ENCODE results near the gene CYBB. TPM values are rescaled to one million over a fixed set of nuclear protein-coding genes. Genes with fewer than 3 reads are reported as not detected.

CYBB gene
- total and polyA plus RNA-seq, 2 experiments from 2014 or later, result 0.06 TPM; not detected in 1

- ATAC-seq, result no peak
- no peaks in the 10 kb centered on the region for H3K36me3 ChIP-seq (ENCODE audit: insufficient read depth)
- H2AFZ ChIP-seq, result no peak overlapping the region
- Mint-ChIP-seq H3K9me3 (no peaks in the 10 kb centered on the region), H3K27me3 (ENCODE audit: insufficient read depth, low read depth, poor library complexity) (no peaks in the 10 kb centered on the region), H3K36me3 (ENCODE audit: low read depth) (no peaks in the 10 kb centered on the region), H3K27ac (no peak overlapping the region), H3K4me3 (no peak overlapping the region), H3K4me1 (no peaks in the 10 kb centered on the region)
- no peak overlapping the region for H3K27ac ChIP-seq (ENCODE audit: low read depth)
- TF ChIP-seq ZNF462 (CRISPR knock-in tag; IDR thresholded peaks at IDR 0.05), result no peak
- TF ChIP-seq ETS1 (IDR thresholded peaks at IDR 0.05), result no peak
- no peak for TF ChIP-seq JUNB (IDR thresholded peaks at IDR 0.05; ENCODE audit: unreplicated experiment)
- no peak for TF ChIP-seq REST (IDR thresholded peaks at IDR 0.05; ENCODE audit: unreplicated experiment)
- no peaks in the 10 kb centered on the region for H3K27me3 ChIP-seq (ENCODE audit: insufficient read depth)
- H3K9me2 ChIP-seq (ENCODE audit: insufficient read depth), result no peaks in the 10 kb centered on the region
- no peaks in the 10 kb centered on the region for H3K79me2 ChIP-seq (replicated peaks; ENCODE audit: insufficient read depth)
- H3K4me2 ChIP-seq, result no peak overlapping the region
- H4K20me1 ChIP-seq (replicated peaks; ENCODE audit: insufficient read depth), result no peaks in the 10 kb centered on the region
- no peaks in the 10 kb centered on the region for H3K4me1 ChIP-seq (ENCODE audit: insufficient read depth)
- no peak overlapping the region for H3K4me3 ChIP-seq
- no peaks in the 10 kb centered on the region for H3F3A ChIP-seq (replicated peaks; ENCODE audit: low read depth)
- DNase-seq (ENCODE audit: low spot score), result no peak
Observed at GRCh38 chrX:37755025-37755424, 24.8 kb upstream of the CYBB start.
